ENCODE measurements around the gene CTNND2.

- TF ChIP-seq CTCF (conservative IDR thresholded peaks at IDR 0.05; ENCODE audit: low read depth, low read length) (no peak), EZH2 (IDR thresholded peaks at IDR 0.05; ENCODE audit: borderline replicate concordance, low read depth, low read length, poor library complexity, severe bottlenecking) (no peak)
These were observed 860.4 kb downstream of the CTNND2 start for GRCh38 chr5:11043881-11044280.

Data from A673 (cell line).